NCI-H2029 treated with DMSO at 0.1 percent for 48 hours (cell line): Measurements from ENCODE around the gene LDHAL6A.
"Not testable (repeated sequence)": the region's sequence is repeated elsewhere in the genome, so short reads cannot be mapped to it uniquely, and the experiment has no call there.

Experiments
- DNase-seq: peaks from one replicate; lab custom pipeline; 2025; lab: John Stamatoyannopoulos, UW

LDHAL6A gene

GRCh38 chr11:18455686-18456372, at the start of gene LDHAL6A:
Gene LDHAL6A (plus strand): TSS chr11:18455856. CDS start chr11:18456681, 825 bp downstream.
- DNase-seq = no peak

GRCh38 chr11:18407400-18407799, 48.3 kb upstream of the LDHAL6A start:
- DNase-seq = not testable (repeated sequence)

- DNase-seq = no peak
Observed at GRCh38 chr11:18408558-18409291, 46.9 kb upstream of the LDHAL6A start.

- DNase-seq = no peak
Observed at GRCh38 chr11:18416459-18416858, 39.2 kb upstream of the LDHAL6A start.

GRCh38 chr11:18419040-18419439, 36.6 kb upstream of the LDHAL6A start:
- DNase-seq = no peak

GRCh38 chr11:18420067-18420466, 35.6 kb upstream of the LDHAL6A start:
- DNase-seq = no peak

- DNase-seq = no peak
Observed at GRCh38 chr11:18427240-18427639, 28.4 kb upstream of the LDHAL6A start.

GRCh38 chr11:18429332-18429731, 26.3 kb upstream of the LDHAL6A start:
- DNase-seq = no peak

GRCh38 chr11:18438691-18439090, 17.0 kb upstream of the LDHAL6A start:
- DNase-seq = no peak

GRCh38 chr11:18449251-18449650, 6.4 kb upstream of the LDHAL6A start:
- no peak for DNase-seq

- no peak for DNase-seq
Observed at GRCh38 chr11:18452927-18453326, 2.7 kb upstream of the LDHAL6A start.

GRCh38 chr11:18457450-18457849, 1.8 kb downstream of the LDHAL6A start:
- no peak for DNase-seq

GRCh38 chr11:18459634-18460033, 4.0 kb downstream of the LDHAL6A start:
- no peak for DNase-seq

GRCh38 chr11:18461909-18462308, 6.3 kb downstream of the LDHAL6A start:
- DNase-seq = no peak

GRCh38 chr11:18463439-18463838, 7.8 kb downstream of the LDHAL6A start:
- no peak for DNase-seq

GRCh38 chr11:18466402-18466801, 10.7 kb downstream of the LDHAL6A start:
- DNase-seq = no peak

GRCh38 chr11:18468059-18468458, 12.4 kb downstream of the LDHAL6A start:
- no peak for DNase-seq

GRCh38 chr11:18468961-18469360, 13.3 kb downstream of the LDHAL6A start:
- no peak for DNase-seq

GRCh38 chr11:18471995-18472394, 16.3 kb downstream of the LDHAL6A start:
- DNase-seq = no peak

GRCh38 chr11:18472587-18472986, 16.9 kb downstream of the LDHAL6A start:
- DNase-seq = no peak

GRCh38 chr11:18479063-18479462, 23.4 kb downstream of the LDHAL6A start:
- DNase-seq = no peak

GRCh38 chr11:18485913-18486528, 30.4 kb downstream of the LDHAL6A start:
- no peak for DNase-seq

GRCh38 chr11:18490319-18490718, 34.7 kb downstream of the LDHAL6A start:
- DNase-seq = no peak
